Gastroesophageal sphincter (tissue), 3 donors: ENCODE measurements around the gene ZNF791.

ENCODE experiments used
- POLR2A ChIP-seq, 2 donors: fragments of 450-650 bp; IDR thresholded peaks; one replicate each; pipeline ENCODE4 v1.6.1; 2017; ENCODE audit warnings: antibody characterized with exemption in 2 of 2, mild to moderate bottlenecking in 2 of 2, moderate library complexity in 1 of 2
- TF ChIP-seq, protein P1 (sequence below), 4 experiments: fragments of 200-600 bp in 2 of 4; fragments of 450-650 bp in 2 of 4; sonication (generic) in 1 of 4; IDR thresholded peaks; one replicate each; pipeline ENCODE4 v1.5.1; 2017 to 2019; ENCODE audit warnings: antibody characterized with exemption in 4 of 4, mild to moderate bottlenecking in 2 of 4, moderate library complexity in 2 of 4

DNA sequence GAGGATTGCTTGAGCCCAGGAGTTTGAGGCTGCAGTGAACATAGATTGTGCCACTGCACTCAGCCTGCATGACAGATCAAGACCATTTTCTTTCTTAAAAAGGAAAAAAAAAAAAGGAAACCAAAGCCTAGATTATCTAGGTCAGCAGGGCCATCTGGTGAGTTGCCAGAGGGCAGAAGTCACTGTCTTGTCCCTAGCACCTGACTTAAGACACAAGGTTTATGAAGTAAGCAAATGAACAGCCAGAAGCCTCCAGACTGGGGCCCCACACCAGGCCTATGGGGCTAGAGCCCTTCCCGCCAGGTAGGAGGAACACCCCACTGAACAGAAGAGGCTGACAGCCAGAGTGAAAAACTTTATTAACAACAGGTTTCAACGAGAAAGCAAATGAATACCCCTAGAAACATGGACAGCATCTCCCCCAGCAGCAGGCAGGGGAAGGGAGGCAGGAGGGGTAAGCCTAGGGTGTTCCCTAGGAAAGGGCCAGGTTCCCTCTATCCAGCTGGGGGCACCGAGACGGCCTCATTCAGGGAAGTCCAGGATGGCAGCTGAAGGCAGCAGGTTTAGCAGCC, 57.1 kb downstream of the ZNF791 start:
- TF ChIP-seq, protein P1, sequence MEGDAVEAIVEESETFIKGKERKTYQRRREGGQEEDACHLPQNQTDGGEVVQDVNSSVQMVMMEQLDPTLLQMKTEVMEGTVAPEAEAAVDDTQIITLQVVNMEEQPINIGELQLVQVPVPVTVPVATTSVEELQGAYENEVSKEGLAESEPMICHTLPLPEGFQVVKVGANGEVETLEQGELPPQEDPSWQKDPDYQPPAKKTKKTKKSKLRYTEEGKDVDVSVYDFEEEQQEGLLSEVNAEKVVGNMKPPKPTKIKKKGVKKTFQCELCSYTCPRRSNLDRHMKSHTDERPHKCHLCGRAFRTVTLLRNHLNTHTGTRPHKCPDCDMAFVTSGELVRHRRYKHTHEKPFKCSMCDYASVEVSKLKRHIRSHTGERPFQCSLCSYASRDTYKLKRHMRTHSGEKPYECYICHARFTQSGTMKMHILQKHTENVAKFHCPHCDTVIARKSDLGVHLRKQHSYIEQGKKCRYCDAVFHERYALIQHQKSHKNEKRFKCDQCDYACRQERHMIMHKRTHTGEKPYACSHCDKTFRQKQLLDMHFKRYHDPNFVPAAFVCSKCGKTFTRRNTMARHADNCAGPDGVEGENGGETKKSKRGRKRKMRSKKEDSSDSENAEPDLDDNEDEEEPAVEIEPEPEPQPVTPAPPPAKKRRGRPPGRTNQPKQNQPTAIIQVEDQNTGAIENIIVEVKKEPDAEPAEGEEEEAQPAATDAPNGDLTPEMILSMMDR (IDR thresholded peaks at IDR 0.05), result no peak
- TF ChIP-seq POLR2A (IDR thresholded peaks at IDR 0.05), result no peak
